ENCODE results near the gene PTPN7. TPM values are rescaled to one million over a fixed set of nuclear protein-coding genes. Genes with fewer than 3 reads are reported as not detected.
A peak's percentile ranks its signal among the peaks of the same experiment; 100 is the strongest.

PTPN7 gene
- total RNA-seq, 4 donors from 2014 or later = 1.3 to 4.3 (median 2.1) TPM

DNA sequence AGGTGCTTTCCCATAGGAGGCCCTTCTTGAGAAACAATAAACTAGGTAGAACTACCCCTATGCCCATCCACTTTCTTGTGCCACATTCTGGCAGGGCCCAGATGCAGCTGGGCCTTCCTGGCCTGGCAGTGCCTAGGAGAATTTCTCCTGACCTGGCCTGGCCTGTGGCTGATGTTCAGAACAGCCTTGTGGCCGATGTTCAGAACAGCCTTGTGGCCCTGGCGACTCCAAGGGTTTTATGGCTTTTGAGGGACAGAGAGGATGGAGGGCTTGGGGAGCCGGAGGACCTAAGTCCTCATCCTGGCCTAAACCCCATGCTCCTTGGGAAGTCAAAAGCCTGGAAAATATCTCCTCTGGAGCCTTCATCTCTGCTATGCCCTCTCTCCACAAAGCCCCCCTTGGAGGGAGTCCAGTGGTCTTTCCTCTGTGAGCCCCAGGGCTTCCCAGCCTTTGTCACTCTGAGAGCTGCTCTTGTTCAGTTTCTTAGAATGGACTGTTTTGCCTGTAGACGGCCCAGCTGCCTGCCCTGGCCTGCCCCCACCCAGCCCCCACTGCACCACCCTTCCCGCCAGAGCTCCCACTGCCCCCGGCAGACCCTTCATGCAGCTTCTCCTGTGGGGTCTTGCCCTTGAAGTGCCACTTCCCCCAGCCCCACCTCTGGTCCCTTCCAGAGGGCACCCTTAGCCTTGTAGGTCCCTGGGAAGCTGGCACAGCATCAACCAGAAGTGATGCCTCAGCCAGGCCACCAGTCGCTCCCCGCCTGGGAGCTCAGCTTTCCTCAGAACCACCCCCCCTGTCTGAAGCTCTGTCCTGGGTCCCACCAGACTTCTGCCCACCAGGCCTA, 30.7 kb downstream of the PTPN7 start:
- H3K4me3 ChIP-seq (replicated peaks in 1 of 3) = no peak overlapping the region
- no peaks in the 10 kb centered on the region for H3K27me3 ChIP-seq
- H3K27ac ChIP-seq = peak overlapping the region in 2 of 3 donors; percentile 81 to 96
- intact Hi-C loops (cut with DNase I) = loop anchor here (5.0 kb wide), 1 partner anchor 127 kb away; no protein-coding TSS in a partner anchor
- DNase-seq = no peak
- peaks cover 8 to 16% of the 10 kb centered on the region in 2 donors for H3K36me3 ChIP-seq
- no peaks in the 10 kb centered on the region for H3K9me3 ChIP-seq
- WGBS, 2 donors = 63 to 70% methylated on average over 6 to 8 of the region's 8 CpGs
- TF ChIP-seq POLR2A (IDR thresholded peaks at IDR 0.05) = no peak
- TF ChIP-seq, protein P1, sequence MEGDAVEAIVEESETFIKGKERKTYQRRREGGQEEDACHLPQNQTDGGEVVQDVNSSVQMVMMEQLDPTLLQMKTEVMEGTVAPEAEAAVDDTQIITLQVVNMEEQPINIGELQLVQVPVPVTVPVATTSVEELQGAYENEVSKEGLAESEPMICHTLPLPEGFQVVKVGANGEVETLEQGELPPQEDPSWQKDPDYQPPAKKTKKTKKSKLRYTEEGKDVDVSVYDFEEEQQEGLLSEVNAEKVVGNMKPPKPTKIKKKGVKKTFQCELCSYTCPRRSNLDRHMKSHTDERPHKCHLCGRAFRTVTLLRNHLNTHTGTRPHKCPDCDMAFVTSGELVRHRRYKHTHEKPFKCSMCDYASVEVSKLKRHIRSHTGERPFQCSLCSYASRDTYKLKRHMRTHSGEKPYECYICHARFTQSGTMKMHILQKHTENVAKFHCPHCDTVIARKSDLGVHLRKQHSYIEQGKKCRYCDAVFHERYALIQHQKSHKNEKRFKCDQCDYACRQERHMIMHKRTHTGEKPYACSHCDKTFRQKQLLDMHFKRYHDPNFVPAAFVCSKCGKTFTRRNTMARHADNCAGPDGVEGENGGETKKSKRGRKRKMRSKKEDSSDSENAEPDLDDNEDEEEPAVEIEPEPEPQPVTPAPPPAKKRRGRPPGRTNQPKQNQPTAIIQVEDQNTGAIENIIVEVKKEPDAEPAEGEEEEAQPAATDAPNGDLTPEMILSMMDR (IDR thresholded peaks at IDR 0.05) = no peak
- peaks cover 32 to 49% of the 10 kb centered on the region in 2 donors for H3K4me1 ChIP-seq

DNA sequence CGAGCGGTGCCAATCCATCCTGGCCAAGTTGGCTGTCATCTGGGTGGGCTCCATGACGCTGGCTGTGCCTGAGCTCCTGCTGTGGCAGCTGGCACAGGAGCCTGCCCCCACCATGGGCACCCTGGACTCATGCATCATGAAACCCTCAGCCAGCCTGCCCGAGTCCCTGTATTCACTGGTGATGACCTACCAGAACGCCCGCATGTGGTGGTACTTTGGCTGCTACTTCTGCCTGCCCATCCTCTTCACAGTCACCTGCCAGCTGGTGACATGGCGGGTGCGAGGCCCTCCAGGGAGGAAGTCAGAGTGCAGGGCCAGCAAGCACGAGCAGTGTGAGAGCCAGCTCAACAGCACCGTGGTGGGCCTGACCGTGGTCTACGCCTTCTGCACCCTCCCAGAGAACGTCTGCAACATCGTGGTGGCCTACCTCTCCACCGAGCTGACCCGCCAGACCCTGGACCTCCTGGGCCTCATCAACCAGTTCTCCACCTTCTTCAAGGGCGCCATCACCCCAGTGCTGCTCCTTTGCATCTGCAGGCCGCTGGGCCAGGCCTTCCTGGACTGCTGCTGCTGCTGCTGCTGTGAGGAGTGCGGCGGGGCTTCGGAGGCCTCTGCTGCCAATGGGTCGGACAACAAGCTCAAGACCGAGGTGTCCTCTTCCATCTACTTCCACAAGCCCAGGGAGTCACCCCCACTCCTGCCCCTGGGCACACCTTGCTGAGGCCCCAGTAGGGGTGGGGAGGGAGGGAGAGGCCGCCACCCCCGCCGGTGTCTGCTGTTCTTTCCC, 32.4 kb downstream of the PTPN7 start:
- no peaks in the 10 kb centered on the region for H3K9me3 ChIP-seq
- no peak for DNase-seq
- peaks cover 0 to 2% of the 10 kb centered on the region in 2 donors for H3K36me3 ChIP-seq
- no peak for TF ChIP-seq POLR2A (IDR thresholded peaks at IDR 0.05)
- TF ChIP-seq, protein P1 (IDR thresholded peaks at IDR 0.05) = no peak
- peaks cover 18 to 33% of the 10 kb centered on the region in 2 donors for H3K4me1 ChIP-seq
- intact Hi-C loops (cut with DNase I) = loop anchor here (5.0 kb wide), 1 partner anchor 126 kb away; no protein-coding TSS in a partner anchor
- no peak overlapping the region for H3K4me3 ChIP-seq (replicated peaks in 1 of 3)
- 96% methylated on average over 19 to 23 of the region's 26 CpGs for WGBS, 2 donors
- H3K27ac ChIP-seq = no peak overlapping the region
- H3K27me3 ChIP-seq = no peaks in the 10 kb centered on the region

DNA sequence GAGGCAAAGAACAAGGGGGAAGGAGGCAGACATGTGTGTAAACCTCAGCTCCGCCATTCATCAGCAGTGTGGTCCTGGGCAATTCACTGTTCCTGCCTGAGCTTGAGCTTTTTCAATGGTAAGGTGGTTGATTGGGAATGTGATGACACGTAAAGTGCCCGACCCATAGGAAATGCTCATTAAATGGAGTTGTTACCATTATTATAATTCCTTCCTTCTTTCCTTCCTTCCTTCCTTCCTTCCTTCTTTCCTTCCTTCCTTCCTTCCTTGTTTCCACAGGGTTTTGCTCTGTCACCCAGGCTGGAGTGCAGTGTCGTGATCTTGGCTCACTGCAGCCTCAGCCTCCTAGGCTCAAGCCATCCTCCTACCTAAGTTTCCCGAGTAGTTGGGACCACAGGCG, 33.3 kb downstream of the PTPN7 start:
- no peak for TF ChIP-seq POLR2A (IDR thresholded peaks at IDR 0.05)
- TF ChIP-seq, protein P1 (IDR thresholded peaks at IDR 0.05) = no peak
- Histone ChIP-seq H3K9me3 (no peaks in the 10 kb centered on the region), H3K4me3 (replicated peaks in 1 of 3) (no peak overlapping the region), H3K4me1 (peaks cover 13 to 31% of the 10 kb centered on the region in 2 donors), H3K27ac (no peak overlapping the region), H3K36me3 (no peaks in the 10 kb centered on the region), H3K27me3 (no peaks in the 10 kb centered on the region)
- intact Hi-C loops (cut with DNase I) = loop anchor here (5.0 kb wide), 1 partner anchor 125 kb away; no protein-coding TSS in a partner anchor
- no peak for DNase-seq
- 86 to 96% methylated on average over 6 of the region's 6 CpGs for WGBS, 2 donors

DNA sequence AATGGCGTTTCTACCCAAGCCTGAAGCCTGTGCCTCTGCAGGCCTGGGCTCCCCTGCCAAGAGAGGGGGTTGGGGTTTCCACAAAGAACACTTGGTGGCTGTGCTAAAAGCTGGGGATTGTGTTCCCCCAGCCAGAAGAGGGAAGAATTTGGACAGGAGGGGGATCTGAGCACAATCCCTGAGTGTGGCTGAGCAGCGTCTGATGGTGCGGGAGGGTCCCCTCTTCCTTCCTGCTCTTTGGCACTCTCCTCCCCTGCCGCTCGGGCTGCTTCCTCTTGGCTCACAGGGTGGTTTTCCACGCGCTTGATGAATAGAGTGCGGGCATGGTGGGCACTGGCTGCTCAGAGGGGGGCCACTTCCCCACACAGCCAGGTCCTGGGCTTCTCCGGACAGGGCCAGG, 34.0 kb downstream of the PTPN7 start:
- TF ChIP-seq, protein P1 (IDR thresholded peaks at IDR 0.05) = no peak
- TF ChIP-seq POLR2A (IDR thresholded peaks at IDR 0.05) = no peak
- DNase-seq = no peak
- H3K27me3 ChIP-seq = no peaks in the 10 kb centered on the region
- no peaks in the 10 kb centered on the region for H3K36me3 ChIP-seq
- no peak overlapping the region for H3K4me3 ChIP-seq (replicated peaks in 1 of 3)
- intact Hi-C loops (cut with DNase I) = loop anchor here (5.0 kb wide), 1 partner anchor 124 kb away; no protein-coding TSS in a partner anchor
- WGBS, 2 donors = 63 to 72% methylated on average over 7 to 8 of the region's 9 CpGs
- no peak overlapping the region for H3K27ac ChIP-seq
- no peaks in the 10 kb centered on the region for H3K9me3 ChIP-seq
- peaks cover 7 to 25% of the 10 kb centered on the region in 2 donors for H3K4me1 ChIP-seq
